B cell (primary cell): ENCODE data around the gene FIGNL2.

Experiments used
- CTCF ChIP-seq: fragments of 200-600 bp; IDR thresholded peaks from one replicate; pipeline ENCODE4 v1.8.0; 2022; ENCODE audit warnings: antibody characterized with exemption, mild to moderate bottlenecking
- EZH2 ChIP-seq: IDR thresholded peaks from 2 replicates; pipeline ENCODE4 v1.6.1; 2012; ENCODE audit warnings: borderline replicate concordance, low read depth, mild to moderate bottlenecking, moderate library complexity, low read length; ENCODE audit not compliant: insufficient read depth, poor library complexity, severe bottlenecking

GRCh38 chr12:51848326-51848727, at the start of gene FIGNL2:
- TF ChIP-seq CTCF (no peak), EZH2 (no peak)
